ENCODE measurements around the gene TNC.

Gene TNC

DNA sequence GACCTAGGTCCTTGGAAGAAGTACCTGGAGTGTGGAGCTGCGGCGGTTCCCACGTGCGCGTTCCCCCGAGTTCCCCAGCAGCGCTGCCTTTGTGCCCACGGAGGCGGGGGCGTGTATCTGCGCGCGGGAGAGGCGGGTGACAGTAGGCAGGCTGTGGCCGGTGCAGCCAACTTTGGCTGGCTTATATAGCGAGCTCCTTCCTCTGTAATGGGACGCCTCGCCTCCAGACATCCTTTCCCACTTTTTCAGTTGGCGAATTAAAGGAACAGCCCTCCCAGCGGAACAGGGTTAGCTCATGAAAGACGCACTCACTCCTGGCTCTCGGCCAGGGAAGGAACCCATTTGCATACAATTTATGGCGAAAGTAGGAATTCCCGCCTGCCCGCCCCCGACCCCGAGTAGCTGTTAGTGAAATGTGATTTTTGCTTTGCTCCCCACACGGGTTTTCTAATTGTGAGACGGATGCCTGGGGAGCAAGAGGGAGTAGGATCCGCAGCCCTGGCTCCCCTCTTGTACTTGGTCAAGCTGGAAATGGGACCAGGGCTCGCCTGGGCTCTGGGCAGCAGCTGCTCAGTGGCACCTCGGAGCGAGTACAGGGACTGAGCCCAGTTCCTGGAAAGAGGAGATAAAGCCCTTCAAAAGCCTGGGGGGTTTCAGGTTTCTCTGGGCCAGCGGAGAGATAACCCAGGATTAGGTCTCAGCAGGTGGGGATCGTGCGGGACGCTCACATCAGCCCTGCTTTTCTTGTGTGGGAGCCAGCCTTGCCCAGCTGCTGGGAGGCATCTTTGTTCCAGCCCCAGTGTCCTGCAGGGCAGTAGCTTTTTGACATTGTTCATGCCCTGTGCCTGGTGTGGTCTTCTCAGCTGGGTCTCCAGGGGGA lies at the start of gene TNC:
TSS of gene TNC (minus strand) at position 159 of the 880 bp plus-strand sequence. CDS start 27,139 bp downstream, outside the sequence.
- no peak for DNase-seq (ENCODE audit: low read depth in 2 of 2)

DNA sequence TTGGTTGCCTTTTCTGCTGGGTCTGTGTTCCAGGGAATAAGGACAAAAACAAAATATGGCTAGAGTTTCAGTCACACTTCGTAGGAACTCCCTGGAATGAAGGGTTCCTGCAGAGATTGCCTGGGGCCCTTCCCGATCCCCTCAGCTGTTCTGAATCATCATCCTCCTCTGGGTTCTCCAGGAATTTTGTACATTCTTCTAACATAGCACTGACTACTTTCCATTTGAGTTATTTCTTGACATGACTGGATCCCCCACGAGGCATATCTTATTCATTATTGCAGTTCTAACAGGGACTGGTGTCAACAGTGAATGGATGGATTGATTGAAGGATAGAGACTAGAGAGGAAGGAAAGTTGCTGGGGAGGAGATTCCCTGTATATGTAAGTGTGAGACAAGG lies 49.2 kb upstream of the TNC start:
- DNase-seq (ENCODE audit: low read depth in 2 of 2) = no peak

DNA sequence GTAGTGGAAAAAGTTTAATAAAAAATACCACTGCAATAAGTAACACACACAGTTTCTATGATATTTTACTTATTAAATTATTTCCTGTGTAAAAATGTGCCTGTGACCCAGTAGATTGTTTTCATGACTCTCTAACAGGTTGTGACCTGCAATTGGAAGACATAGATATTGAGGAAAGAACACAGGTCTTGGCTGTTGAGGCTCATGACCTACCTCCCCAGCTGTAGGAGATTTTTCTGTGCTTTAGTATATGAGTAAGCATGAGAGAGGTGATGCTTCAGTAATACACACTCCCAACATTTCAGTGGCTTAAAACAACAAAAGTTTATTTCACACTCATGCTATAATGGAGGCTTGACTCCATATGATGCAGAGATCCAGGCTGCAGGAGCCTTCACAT lies 47.3 kb upstream of the TNC start:
- DNase-seq (ENCODE audit: low read depth in 2 of 2) = no peak

GRCh38 chr9:115164511-115164974 lies 46.6 kb upstream of the TNC start:
- DNase-seq (ENCODE audit: low read depth in 2 of 2) = no peak

- DNase-seq (ENCODE audit: low read depth in 2 of 2) = no peak
Measured at GRCh38 chr9:115162946-115163345, 45.0 kb upstream of the TNC start.

DNA sequence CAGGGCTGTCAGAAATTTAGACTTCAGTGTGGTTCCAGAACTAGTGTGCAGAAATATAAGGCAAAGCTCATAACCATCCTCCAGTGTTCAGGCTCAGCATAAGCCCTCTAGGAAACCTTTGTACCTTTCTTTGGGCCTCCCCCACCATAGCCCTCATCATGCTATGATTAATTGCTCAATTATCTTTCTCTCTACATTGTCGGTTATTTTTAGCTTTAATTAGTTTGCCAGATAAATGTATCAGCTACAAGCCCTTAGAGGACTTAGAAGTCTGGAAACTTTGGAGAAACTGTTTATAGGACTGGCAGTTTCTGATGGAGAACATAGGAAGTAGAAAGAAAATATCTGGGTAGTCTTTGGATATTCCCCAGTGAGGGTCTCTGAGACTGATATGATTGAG lies 43.5 kb upstream of the TNC start:
- DNase-seq (ENCODE audit: low read depth in 2 of 2) = no peak

- no peak for DNase-seq (ENCODE audit: low read depth in 2 of 2)
Measured at GRCh38 chr9:115158661-115159481, 40.9 kb upstream of the TNC start.

GRCh38 chr9:115157245-115157674 lies 39.3 kb upstream of the TNC start:
- DNase-seq (ENCODE audit: low read depth in 2 of 2) = no peak

DNA sequence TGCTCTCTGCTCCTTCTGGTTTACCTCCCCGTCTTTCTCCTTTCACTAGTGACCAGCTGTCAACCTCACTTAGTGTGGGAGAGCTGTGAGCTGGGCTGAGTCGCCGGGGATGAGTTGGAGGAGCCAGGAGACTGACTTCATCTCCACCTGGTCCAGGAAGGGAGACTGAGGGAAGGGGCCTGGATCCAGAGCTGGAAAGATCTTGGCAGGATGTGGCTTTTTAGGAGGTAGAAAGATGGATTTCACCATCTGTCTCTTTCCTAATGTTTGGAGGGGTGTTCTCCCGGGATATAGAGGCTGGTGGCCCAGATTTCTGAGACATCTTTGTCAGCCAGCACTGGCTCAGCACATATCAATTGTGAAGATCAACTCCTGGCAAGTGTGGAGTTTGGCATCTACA lies 37.1 kb upstream of the TNC start:
- DNase-seq (ENCODE audit: low read depth in 2 of 2) = no peak

DNA sequence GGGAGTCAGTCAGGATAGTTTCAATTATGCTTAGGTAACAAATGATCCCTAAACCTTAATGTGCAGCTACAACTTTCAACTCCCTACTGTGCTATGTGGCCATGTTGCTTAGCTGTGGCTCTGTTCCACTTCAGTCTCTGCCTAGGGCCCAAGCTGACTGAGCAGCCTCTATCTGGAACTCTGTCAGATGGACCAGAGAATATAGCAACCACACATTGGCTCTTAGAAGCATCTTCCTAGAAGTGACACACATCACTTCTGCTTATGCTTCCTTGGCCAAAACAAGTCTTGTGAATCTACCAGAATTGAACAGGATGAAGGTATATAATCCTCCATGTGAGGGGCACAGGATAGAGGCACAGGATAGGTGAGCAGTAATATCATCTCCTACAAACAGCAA lies 36.7 kb upstream of the TNC start:
- DNase-seq (ENCODE audit: low read depth in 2 of 2) = no peak

GRCh38 chr9:115152281-115152820 lies 34.4 kb upstream of the TNC start:
- DNase-seq (ENCODE audit: low read depth in 2 of 2) = no peak

DNA sequence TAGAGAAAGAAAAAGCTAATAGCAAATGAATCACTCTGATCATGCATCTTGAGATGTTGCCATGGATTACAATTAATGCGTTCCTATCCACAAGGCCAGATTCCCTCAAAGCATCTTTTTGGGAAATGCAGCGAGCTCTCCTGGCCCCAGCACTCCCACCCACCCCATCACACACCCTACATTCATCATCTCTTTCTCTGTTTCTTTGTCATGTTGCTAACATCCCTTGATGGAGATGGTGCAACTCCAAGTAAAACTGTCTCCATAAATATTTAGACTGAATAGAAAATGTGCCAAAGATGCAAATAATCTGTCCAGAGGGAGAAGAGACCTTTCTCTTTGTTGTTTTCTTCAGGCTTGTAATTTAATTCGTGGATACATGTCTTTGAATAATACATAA lies 30.8 kb upstream of the TNC start:
- DNase-seq (ENCODE audit: low read depth in 2 of 2) = no peak

GRCh38 chr9:115146581-115147021 lies 28.6 kb upstream of the TNC start:
- DNase-seq (ENCODE audit: low read depth in 2 of 2) = no peak

DNA sequence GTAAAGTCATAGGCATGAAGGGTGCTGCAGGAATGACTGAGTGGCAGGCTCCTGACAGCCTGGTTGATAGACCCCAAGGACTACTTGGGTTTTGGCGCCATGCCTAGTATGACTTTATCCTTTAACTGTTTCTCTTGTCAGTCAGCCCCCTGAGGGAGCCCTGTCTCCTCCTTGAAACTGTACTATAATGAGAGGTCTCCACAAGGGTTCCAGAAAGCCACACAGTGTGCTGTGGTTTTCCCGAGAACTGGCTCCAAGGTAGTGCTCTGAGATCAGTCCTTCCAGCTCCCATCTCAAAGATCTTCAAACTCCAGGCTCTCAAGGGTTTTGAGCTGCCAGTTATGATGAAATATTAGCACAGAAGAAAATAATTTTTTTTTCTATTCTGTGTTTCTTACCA lies 26.7 kb upstream of the TNC start:
- DNase-seq (ENCODE audit: low read depth in 2 of 2) = no peak

DNA sequence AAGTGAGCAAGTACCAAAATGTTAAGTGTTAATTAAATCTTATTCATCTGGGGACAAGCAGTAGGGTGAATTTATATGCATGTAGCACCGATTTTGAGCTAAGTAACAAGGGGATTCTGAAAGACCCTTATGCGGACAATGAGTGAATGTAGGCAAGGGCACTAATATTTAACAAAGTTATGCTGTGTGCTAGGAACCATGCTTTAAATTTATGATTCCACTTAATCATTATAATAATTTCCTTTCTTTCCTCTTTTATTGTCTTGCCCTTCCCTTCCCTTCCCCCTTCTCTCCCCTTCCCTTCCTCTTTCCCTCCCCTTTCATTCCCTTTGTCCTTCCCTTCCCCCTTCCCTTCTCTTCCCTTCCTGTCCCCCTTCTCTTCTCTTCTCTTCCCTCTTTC lies 25.7 kb upstream of the TNC start:
- DNase-seq (ENCODE audit: low read depth in 2 of 2) = no peak

GRCh38 chr9:115142517-115143270 lies 24.7 kb upstream of the TNC start:
- DNase-seq (ENCODE audit: low read depth in 2 of 2) = no peak

- DNase-seq (ENCODE audit: low read depth in 2 of 2) = no peak
Measured at GRCh38 chr9:115142090-115142489, 24.1 kb upstream of the TNC start.

DNA sequence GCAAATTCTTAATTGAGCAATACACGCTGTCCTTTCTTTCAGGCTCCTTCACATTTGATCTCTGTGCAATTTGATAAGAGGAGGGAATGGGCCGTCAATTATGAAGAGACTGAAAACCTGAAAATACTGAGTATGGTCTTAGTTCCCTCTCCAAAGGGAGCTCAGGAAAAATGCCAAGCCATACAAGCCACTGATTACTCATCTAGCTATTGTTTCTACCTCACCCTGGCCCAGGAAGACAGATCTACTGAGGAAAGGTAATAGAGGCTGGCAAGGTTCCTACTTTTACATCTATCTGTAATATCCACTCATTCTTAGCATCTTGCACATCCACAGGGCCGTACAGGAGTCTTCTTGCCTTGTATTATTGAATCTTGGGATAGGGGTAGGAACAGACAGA lies 23.7 kb upstream of the TNC start:
- DNase-seq (ENCODE audit: low read depth in 2 of 2) = no peak

GRCh38 chr9:115138151-115138550 lies 20.2 kb upstream of the TNC start:
- DNase-seq (ENCODE audit: low read depth in 2 of 2) = no peak

GRCh38 chr9:115137526-115137925 lies 19.6 kb upstream of the TNC start:
- no peak for DNase-seq (ENCODE audit: low read depth in 2 of 2)

Data from activated CD8-positive, alpha-beta memory T cell treated with anti-CD3 and anti-CD28 coated beads for 4 hours (primary cell).